Measurements from ENCODE around the gene FAM193A.

Gene FAM193A

GRCh38 chr4:2689825-2690700, 153.6 kb downstream of the FAM193A start:
- DNase-seq (ENCODE audit: low read depth) = no peak
- H3K4me3 ChIP-seq (ENCODE audit: low read length) = no peak overlapping the region
- TF ChIP-seq, protein P1, sequence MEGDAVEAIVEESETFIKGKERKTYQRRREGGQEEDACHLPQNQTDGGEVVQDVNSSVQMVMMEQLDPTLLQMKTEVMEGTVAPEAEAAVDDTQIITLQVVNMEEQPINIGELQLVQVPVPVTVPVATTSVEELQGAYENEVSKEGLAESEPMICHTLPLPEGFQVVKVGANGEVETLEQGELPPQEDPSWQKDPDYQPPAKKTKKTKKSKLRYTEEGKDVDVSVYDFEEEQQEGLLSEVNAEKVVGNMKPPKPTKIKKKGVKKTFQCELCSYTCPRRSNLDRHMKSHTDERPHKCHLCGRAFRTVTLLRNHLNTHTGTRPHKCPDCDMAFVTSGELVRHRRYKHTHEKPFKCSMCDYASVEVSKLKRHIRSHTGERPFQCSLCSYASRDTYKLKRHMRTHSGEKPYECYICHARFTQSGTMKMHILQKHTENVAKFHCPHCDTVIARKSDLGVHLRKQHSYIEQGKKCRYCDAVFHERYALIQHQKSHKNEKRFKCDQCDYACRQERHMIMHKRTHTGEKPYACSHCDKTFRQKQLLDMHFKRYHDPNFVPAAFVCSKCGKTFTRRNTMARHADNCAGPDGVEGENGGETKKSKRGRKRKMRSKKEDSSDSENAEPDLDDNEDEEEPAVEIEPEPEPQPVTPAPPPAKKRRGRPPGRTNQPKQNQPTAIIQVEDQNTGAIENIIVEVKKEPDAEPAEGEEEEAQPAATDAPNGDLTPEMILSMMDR (conservative IDR thresholded peaks at IDR 0.05; ENCODE audit: low read length) = no peak

DNA sequence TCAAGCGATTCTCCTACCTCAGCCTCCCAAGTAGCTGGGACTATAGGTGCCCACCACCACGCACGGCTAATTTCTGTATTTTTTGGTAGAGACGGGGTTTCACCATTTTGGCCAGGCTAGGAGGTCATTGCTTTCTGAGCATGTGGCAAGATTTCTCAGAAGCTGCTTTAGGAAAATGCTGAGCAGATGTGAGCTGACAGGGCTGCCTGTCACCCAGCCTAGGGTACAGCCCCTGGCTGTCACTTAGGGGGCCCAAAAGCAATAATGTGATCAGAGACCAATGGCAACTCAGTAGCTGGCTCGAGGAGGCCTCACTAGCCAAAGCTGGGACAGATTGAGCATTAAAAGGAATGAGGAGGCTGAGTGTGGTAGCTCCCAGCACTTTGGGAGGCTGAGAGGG, 154.9 kb downstream of the FAM193A start:
- TF ChIP-seq, protein P1 (conservative IDR thresholded peaks at IDR 0.05; ENCODE audit: low read length) = no peak
- no peak for DNase-seq (ENCODE audit: low read depth)
- H3K4me3 ChIP-seq (ENCODE audit: low read length) = no peak overlapping the region

DNA sequence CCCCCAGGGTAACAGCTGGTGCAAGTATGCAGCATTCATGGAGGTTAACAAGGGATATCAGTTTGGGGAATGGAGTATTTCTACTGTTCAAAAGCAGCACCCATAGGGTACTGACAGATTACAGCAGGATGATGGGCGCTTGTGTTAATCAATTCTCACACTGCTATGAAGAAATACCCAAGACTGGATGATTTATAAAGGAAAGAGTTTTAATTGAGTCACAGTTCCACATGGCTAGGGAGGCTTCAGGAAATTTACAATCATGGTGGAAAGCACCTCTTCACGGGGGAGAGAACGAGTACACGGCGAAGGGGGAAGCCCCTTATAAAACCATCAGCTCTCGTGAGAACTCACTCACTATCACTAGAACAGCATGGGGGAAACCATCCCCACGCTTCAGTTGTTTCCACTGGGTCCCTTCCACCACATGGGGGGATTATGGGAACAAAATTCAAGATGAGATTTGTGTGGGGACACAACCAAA, 155.5 kb downstream of the FAM193A start:
- TF ChIP-seq, protein P1 (conservative IDR thresholded peaks at IDR 0.05; ENCODE audit: low read length) = no peak
- no peak for DNase-seq (ENCODE audit: low read depth)

DNA sequence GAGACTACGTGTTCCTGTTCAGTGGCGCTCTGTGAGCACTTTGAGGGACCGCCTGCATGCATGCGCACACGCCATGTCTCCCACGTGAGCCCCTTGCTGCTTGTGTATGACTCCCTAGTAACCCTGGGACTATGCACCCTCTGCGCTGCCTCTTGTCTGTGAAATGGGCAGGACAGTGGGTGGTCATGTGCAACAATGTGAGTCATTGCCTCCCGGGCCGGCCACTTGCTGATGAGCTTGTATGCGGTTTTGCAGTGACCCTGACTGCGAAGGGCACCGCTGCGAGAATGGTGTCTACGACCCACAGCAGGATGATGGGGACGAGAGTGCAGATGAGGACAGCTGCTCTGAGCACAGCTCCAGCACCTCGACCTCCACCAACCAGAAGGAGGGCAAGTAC, 158.2 kb downstream of the FAM193A start:
- H3K4me3 ChIP-seq (ENCODE audit: low read length) = no peak overlapping the region
- TF ChIP-seq, protein P1 (conservative IDR thresholded peaks at IDR 0.05; ENCODE audit: low read length) = no peak
- no peak for DNase-seq (ENCODE audit: low read depth)

More for the DNA sequence above, 155.5 kb downstream of the FAM193A start:
- no peak overlapping the region for H3K4me3 ChIP-seq (ENCODE audit: low read length)

DNA sequence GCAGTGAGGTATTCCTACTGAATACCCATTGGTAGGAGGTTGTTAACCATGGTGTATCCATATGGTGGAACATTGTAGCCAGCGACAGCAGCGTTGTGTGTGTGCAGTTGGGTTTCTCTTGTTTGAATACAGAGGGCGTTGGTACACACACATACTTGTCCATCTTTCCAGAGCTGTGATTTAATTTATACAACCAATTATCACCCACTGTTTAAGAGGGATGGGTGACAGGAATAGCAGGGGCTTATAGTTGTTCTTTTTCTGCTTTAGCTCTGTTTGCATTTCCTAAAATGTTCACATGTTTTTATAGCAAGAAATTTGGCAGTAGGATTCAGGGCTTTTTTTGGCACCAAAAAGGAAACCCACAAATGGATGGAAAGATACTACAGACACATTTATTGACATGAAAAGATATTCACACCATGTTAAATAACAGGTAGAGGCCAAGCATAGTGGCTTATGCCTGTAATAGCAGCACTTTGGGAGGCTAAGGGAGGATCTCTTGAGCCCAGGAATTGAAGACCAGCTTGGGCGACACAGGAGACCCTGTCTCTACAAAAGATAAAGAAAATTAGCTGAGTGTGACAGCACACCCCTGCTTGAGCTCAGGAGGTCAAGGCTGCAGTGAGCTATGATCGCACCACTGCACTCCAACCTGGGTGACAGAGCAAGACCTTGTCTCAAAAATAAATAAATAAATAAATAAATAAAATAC, 159.1 kb downstream of the FAM193A start:
- no peak for DNase-seq (ENCODE audit: low read depth)
- TF ChIP-seq, protein P1 (conservative IDR thresholded peaks at IDR 0.05; ENCODE audit: low read length) = no peak
- no peak overlapping the region for H3K4me3 ChIP-seq (ENCODE audit: low read length)

- TF ChIP-seq, protein P1 (conservative IDR thresholded peaks at IDR 0.05; ENCODE audit: low read length) = no peak
- no peak for DNase-seq (ENCODE audit: low read depth)
- H3K4me3 ChIP-seq (ENCODE audit: low read length) = no peak overlapping the region
Observed at GRCh38 chr4:2696423-2696822, 160.0 kb downstream of the FAM193A start.
